ENCODE results near the gene CCL22. TPM values are rescaled to one million over a fixed set of nuclear protein-coding genes. Genes with fewer than 3 reads are reported as not detected.

CCL22 gene
- total RNA-seq, 1 experiment from 2014 or later = not detected

GRCh38 chr16:57409065-57409464 is 50.5 kb downstream of the CCL22 start:
- H3K14ac ChIP-seq (ENCODE audit: insufficient read depth, low read length) = no peak overlapping the region
- no peaks in the 10 kb centered on the region for H3K36me3 Mint-ChIP-seq (ENCODE audit: insufficient read depth in 1 of 3, low read depth in 3 of 3)
- no peak overlapping the region for H2AFZ ChIP-seq (ENCODE audit: low read length)
- no peaks in the 10 kb centered on the region for H3K79me1 ChIP-seq (ENCODE audit: insufficient read depth, low read depth, low read length, poor library complexity, severe bottlenecking)
- no peak overlapping the region for H2BK5ac ChIP-seq (ENCODE audit: insufficient read length, low read length)
- no peak overlapping the region for H3K4me3 Mint-ChIP-seq
- no peak overlapping the region for H2BK15ac ChIP-seq (ENCODE audit: low read depth, low read length)
- peaks cover 7% of the 10 kb centered on the region for H3K27me3 Mint-ChIP-seq (ENCODE audit: low read depth)
- H2BK120ac ChIP-seq (ENCODE audit: low read depth, low read length, poor library complexity, severe bottlenecking) = no peak overlapping the region
- H3K4me2 ChIP-seq (ENCODE audit: insufficient read depth, insufficient read length, low read length) = no peak overlapping the region
- no peak overlapping the region for H3K9ac ChIP-seq (ENCODE audit: extremely low read depth, insufficient read length, low read length)
- H4K20me1 ChIP-seq (ENCODE audit: control insufficient read depth, insufficient read depth, insufficient read length) = no peaks in the 10 kb centered on the region
- no peak overlapping the region for H3K56ac ChIP-seq (ENCODE audit: insufficient read length, low read depth, low read length)
- no peak for DNase-seq
- no peaks in the 10 kb centered on the region for H3K23me2 ChIP-seq (ENCODE audit: insufficient read length, low read depth, low read length, poor library complexity, severe bottlenecking)
- H3K4ac ChIP-seq (ENCODE audit: low read depth, low read length) = no peak overlapping the region
- H2BK12ac ChIP-seq (ENCODE audit: insufficient read length, low read depth, low read length) = no peak overlapping the region
- H3K4me1 ChIP-seq (ENCODE audit: insufficient read depth, low read length) = no peaks in the 10 kb centered on the region
- no peak overlapping the region for H2AK5ac ChIP-seq (ENCODE audit: insufficient read length, low read length)
- no peak overlapping the region for H4K8ac ChIP-seq (replicated peaks; ENCODE audit: insufficient read length, low read depth, low read length)
- H3K27me3 ChIP-seq (ENCODE audit: insufficient read depth, low read length) = no peaks in the 10 kb centered on the region
- peaks cover 2 to 5% of the 10 kb centered on the region in 2 experiments; a peak in 1 of 4 replicates for H3K4me1 Mint-ChIP-seq
- H2BK20ac ChIP-seq (ENCODE audit: low read depth, low read length, poor library complexity, severe bottlenecking) = no peak overlapping the region
- H3K18ac ChIP-seq (ENCODE audit: insufficient read length, low read depth, low read length) = no peak overlapping the region
- H3T11ph ChIP-seq (ENCODE audit: low read length) = no peak overlapping the region
- no peaks in the 10 kb centered on the region for H3K9me3 Mint-ChIP-seq
- peak overlapping the region in 1 of 3 experiments; percentile 3; a peak in 1 of 7 replicates for H3K27ac Mint-ChIP-seq
- no peak overlapping the region for H3K27ac ChIP-seq (ENCODE audit: insufficient read length, low read depth, low read length)
- H4K5ac ChIP-seq (ENCODE audit: insufficient read length, low read depth, low read length) = no peak overlapping the region
- H3K23ac ChIP-seq (ENCODE audit: insufficient read length, low read depth, low read length) = no peak overlapping the region
- WGBS (ENCODE audit: extremely low coverage, insufficient read length, low lambda C conversion rate) = no CpG with 5 or more reads among the region's 5 CpGs
- H4K91ac ChIP-seq (ENCODE audit: insufficient read length, low read depth, low read length) = no peak overlapping the region
- TF ChIP-seq CTCF (conservative IDR thresholded peaks at IDR 0.05) = no peak
- no peaks in the 10 kb centered on the region for H3K79me2 ChIP-seq (ENCODE audit: insufficient read depth, low read length)
- no peaks in the 10 kb centered on the region for H3K9me3 ChIP-seq (ENCODE audit: control insufficient read depth, low read depth, low read length)

Measured in H9 (cell line).